GM03348 (cell line): ENCODE data around the gene UBE2E2.
"Not testable (repeated sequence)": the region's sequence is repeated elsewhere in the genome, so short reads cannot be mapped to it uniquely, and the experiment has no call there.

Experiments
- DNase-seq: peaks from one replicate; pipeline ENCODE4 v3.0.0; 2012; ENCODE audit warnings: low spot score

The UBE2E2 gene

DNA sequence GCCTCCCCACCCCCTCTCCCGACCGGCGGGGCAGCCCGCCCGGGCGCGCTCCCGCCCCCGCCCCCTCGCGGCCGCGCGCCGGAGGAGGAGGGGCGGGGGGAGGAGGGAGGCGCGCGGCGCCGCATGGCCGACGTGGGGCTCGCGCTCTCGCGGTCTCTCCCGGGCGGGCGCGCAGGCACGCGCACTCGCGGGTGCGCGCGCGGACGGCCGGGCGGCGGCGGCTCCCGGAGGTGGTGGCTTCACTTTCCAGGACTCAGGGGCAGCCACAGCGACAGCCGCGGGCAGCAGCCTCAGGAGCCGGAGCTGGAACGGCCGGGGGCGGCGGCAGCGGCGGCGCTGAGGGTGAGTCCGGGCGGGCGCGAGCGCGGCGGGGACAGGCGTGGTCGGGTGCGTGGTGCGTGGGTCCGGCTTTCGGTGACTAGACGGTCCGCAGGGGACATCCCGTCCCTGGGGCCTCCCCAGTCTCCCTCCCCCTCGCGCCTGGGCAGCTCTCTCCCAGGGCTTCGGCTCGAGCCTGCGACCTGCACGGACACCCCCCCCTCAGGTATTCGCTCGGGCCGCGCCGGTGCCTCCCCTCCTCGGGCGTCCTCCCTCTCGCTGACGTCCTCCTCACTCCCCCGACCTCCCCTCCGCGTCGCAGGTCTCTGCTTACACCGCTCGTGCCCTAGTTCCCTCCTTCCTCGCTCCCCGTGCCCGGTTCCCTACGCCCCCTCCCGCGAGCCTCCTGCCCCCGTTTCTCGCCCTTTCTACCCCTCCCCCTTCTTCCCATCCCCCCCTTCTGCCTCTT is at the start of gene UBE2E2:
Gene UBE2E2, plus strand, starts transcription at position 407 of the 787 bp plus-strand sequence.
- peak; percentile 99 for DNase-seq

- no peak for DNase-seq
Observed at GRCh38 chr3:23153436-23153835, 49.7 kb upstream of the UBE2E2 start.

- DNase-seq = no peak
Observed at GRCh38 chr3:23157331-23157730, 45.8 kb upstream of the UBE2E2 start.

DNA sequence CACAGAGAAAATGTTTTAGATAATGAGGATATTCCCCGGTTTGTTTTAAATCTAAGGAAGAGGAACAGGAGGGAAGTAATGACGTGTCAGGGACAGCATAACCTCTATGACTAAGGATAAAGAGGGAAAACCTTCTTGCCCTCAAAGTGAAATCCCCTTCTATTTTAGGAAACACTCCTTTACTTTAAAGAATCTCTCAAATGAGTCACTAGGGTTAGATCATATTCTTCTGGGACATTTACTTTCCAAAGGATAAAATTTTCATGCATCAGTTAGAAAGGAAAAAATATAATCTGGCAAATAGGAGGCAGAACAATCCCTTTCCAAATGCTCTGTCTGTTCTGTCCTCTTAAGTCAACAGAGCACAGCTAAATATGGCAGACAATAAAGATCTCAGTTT is 43.2 kb upstream of the UBE2E2 start:
- DNase-seq = peak; percentile 79

DNA sequence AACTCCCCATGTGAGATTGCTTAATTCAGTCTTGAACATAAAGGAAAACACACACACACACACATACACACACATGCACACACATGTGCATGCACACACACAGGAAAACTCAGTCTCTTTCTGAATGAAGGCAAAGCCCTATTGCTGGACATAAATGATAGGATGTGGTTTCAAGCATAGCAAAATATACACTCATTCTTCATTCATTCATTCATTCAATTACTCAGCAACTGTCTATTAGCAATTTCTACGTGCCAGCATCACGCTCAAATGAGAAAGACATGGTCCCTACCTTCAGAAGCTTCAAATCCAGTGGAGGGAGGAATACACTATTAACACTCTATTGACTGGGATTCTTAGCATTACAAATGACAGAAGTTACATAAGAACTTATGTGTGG is 41.8 kb upstream of the UBE2E2 start:
- DNase-seq = no peak

DNA sequence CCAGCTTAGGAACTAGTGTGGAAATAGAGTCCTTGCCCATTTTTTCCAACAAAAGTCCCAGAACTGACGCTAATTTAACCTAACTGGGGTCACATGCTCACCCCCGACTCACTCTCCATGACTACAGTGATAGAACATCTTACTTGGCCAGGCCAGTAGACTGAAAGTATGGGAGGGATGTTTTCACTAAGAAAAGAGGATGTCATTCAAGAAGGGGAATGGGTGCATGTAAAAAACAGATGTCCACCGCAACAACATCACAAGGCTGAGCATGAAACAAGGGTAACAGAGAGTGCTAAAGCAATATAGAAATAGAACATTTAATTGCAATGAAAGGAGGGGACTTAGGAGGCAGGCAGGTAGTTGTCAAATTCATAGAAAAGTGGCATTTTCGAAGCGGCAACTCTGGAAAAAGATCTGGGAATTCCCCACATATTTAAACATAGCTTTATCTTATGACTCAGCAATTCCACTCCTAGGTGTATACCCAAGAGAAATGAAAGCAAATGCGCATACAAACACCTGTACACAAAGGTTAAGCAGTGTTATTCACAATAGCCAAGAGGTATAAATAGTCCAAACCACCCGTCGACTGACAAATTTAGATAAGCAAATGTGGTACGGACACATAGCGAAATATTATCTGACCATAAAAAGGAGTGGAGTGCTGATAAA is 41.1 kb upstream of the UBE2E2 start:
- no peak for DNase-seq

DNA sequence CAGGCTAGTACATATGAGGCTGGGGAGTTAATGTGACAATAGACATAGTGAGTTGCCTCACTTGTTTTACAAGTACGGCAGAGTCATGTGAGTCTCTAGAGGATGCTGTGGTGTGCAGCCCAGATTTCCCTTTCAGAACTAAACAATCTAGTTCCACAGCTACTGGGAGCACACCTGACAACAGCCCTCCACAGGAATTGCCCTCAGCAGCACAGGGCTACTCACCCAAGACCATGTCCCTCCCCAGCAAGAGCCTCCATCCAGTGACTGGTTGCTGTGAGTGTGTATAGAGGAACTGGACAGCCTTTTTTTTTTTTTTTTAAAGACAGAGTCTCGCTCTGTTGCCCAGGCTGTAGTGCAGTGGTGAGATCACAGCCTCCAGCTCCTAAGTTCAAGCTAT is 40.2 kb upstream of the UBE2E2 start:
- no peak for DNase-seq

DNA sequence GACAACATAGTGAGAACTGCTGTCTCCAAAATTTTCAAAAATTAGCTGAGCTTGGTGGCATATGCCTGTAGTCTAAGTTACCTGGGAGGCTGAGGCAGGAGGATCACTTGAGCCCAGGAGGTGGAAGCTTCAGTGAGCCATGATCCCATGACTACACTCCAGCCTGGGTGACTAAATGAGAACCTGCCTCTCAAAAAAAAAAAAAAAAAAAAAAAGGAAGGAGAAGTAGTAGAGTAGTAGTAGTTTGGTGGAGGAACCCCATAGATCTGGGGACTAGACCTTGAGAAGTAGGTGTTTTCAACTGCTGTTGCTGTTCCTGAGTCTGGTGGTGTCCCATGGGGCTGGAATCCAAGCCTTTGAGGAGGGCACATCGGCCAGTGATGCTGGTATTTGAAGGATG is 38.4 kb upstream of the UBE2E2 start:
- no peak for DNase-seq

- DNase-seq = no peak
Observed at GRCh38 chr3:23165571-23165970, 37.6 kb upstream of the UBE2E2 start.

GRCh38 chr3:23166276-23166675 is 36.9 kb upstream of the UBE2E2 start:
- no peak for DNase-seq

GRCh38 chr3:23166845-23167244 is 36.3 kb upstream of the UBE2E2 start:
- no peak for DNase-seq

GRCh38 chr3:23169551-23169950 is 33.6 kb upstream of the UBE2E2 start:
- DNase-seq = no peak

- peak; percentile 7 for DNase-seq
Observed at GRCh38 chr3:23170291-23170690, 32.8 kb upstream of the UBE2E2 start.

DNA sequence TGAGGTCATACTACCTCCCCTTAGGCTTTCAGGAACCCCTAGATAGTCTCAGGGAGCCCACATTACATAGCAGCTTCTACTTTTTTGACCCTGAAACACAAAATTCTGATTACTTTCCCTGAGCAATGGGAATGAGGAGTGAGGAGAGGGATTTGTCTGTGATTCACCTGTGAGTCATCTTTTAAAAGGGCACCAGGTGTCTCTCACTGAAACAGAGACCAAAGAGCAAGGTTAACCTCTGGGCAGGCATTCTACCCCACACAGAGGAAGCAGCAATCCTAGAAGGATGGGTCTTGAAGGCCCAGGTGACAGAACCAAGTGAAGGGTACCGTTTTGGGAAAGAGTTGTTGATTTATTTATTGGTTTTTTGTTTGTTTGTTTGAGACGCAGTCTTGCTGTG is 31.1 kb upstream of the UBE2E2 start:
- no peak for DNase-seq

DNA sequence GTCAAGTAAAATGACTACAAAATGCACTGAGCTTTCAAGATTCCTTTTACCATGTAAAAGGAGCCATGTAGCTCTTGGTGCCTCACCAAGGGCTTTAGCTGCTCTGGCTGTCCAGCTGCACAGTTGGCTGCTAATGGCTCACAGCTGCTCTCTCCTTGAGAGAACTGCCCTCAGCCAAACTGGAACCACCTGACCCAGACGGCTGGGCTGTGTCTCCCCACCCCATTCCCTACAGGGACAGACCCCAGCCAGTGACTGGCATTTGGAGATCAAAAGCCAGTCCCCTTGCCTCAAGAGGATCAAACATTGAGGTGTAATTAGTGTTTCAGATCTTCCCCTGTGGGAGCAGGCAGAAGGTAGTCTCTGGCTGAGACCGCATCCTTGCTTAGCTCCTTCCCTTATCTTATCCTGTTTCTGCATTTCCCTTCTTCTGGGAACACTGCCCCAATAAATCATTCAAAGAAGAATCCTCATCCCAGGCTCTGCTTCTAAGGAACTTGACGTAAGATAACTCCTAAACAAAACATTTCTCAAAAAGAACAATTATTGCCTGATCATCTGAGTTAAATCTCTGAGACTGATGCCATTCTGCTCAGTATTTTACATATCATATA is 28.6 kb upstream of the UBE2E2 start:
- no peak for DNase-seq

- no peak for DNase-seq
Observed at GRCh38 chr3:23175341-23176083, 27.6 kb upstream of the UBE2E2 start.

DNA sequence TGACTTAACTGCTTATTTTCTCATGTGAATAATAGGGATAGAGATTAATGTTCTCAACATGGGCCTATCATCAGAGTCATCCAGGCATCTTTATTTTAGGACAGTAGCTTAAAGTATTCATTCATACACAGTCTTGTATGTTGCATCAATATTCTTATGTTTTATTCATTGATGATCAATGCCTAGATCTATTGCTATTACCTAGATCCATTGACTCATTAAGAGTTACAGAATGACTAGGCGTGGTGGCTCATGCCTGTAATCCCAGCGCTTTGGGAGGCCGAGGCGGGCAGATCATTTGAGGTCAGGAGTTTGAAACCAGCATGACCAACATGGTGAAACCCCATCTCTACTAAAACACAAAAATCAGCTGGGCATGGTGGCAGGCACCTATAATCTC is 26.3 kb upstream of the UBE2E2 start:
- DNase-seq = not testable (repeated sequence)

DNA sequence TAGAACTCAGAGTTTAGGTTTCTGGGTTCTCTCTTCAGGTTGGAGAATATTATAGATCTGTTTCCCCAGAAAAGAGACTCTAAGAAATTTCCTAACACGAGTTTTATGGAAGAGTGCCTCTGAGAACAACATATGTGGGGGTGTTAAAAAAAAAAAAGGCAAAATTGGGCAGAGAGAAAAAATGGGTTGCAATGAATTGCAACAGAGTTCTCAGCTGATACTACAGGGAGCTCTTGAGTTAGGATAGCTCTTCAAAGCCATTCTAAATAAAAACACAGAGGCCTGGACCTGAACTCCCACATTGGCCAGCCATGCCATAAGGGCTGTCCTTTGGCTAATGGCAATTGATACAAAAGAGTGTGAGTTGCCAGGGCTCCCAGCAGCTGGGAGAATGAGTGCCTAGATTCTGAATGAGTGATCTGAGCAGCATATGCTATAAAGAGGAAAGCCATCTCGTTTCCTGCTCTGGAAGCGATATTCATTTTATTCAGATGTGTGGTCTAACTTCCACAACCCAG is 20.1 kb upstream of the UBE2E2 start:
- DNase-seq = no peak

GRCh38 chr3:23183731-23184130 is 19.4 kb upstream of the UBE2E2 start:
- peak; percentile 65 for DNase-seq

- no peak for DNase-seq
Observed at GRCh38 chr3:23185861-23186260, 17.3 kb upstream of the UBE2E2 start.

GRCh38 chr3:23189187-23189586 is 13.9 kb upstream of the UBE2E2 start:
- DNase-seq = no peak

- no peak for DNase-seq
Observed at GRCh38 chr3:23192816-23193215, 10.3 kb upstream of the UBE2E2 start.
